Nephron progenitor cell (in vitro differentiated cells): ENCODE data around the gene POLR2F.

ENCODE experiments used
- DNase-seq: peaks from one replicate; pipeline ENCODE4 v3.0.0; 2021
- H3K27ac Mint-ChIP-seq: 2 replicates; pipeline ENCODE4 v1.8.0; 2021; ENCODE audit warnings: mild to moderate bottlenecking, moderate library complexity, mixed read lengths
- H3K27me3 Mint-ChIP-seq: 2 replicates; pipeline ENCODE4 v1.8.0; 2021; ENCODE audit warnings: mild to moderate bottlenecking, low read depth, mixed read lengths; ENCODE audit not compliant: poor library complexity
- H3K36me3 Mint-ChIP-seq: 2 replicates; pipeline ENCODE4 v1.8.0; 2021; ENCODE audit warnings: low read depth, mixed read lengths
- H3K4me1 Mint-ChIP-seq: 2 replicates; pipeline ENCODE4 v1.8.0; 2021; ENCODE audit warnings: mixed read lengths
- H3K4me3 Mint-ChIP-seq: 2 replicates; pipeline ENCODE4 v1.8.0; 2021; ENCODE audit warnings: mild to moderate bottlenecking, moderate library complexity, mixed read lengths
- H3K9me3 Mint-ChIP-seq: 2 replicates; pipeline ENCODE4 v1.8.0; 2021; ENCODE audit warnings: mild to moderate bottlenecking, moderate library complexity, mixed read lengths
- TF ChIP-seq, protein P1 (sequence below): fragments of 200-600 bp; sonication (generic); IDR thresholded peaks from 2 replicates; pipeline ENCODE4 v1.5.0; 2021; ENCODE audit warnings: antibody characterized with exemption

Gene POLR2F

DNA sequence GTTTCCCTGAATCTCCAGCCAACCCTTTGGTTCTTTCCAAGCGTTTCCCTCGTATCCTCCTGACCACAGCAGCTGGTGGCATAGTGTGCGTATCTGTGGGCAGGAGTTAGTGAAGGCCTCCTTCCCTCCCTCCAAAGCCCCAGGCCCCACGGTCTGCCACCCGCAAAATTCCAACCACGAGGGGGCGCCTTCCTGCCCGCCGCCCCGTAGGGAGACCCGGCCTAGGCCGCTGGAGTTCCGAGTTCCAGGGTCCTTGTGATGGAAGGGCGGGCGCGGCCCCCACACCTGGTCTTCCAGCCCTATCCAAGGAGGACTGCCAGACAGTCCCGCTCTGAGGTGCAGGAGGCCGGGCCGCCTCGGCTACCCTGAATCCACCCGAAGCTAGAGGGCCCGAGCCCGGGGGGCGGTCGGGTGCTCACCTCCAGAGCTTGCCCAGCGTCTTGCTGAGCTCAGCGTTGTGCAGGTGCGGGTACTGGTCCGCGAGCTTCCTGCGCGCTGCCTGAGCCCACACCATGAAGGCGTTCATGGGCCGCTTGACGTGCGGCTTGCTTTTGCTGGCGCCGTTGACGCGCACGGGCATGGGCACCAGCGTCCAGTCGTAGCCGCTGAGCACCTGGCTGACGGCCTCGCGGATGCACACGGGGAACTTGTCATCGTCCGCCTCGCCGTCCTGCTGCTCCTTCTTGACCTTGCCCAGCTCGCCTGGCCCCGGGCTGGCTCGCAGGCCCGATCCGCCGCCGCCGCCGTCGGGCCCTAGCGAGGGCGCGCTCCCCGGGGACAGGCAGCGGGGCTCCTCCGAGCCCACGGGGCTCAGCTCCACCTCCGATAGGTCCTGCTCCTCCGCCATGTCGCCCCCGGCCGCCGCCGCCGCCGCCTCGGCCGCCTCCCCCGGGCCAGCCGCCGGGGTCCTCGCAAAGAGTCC lies 29.7 kb downstream of the POLR2F start:
- DNase-seq: peak; percentile 61
- peaks cover 4% of the 10 kb centered on the region for H3K36me3 Mint-ChIP-seq
- H3K4me3 Mint-ChIP-seq: no peak overlapping the region
- no peak overlapping the region for H3K27ac Mint-ChIP-seq
- TF ChIP-seq, protein P1, sequence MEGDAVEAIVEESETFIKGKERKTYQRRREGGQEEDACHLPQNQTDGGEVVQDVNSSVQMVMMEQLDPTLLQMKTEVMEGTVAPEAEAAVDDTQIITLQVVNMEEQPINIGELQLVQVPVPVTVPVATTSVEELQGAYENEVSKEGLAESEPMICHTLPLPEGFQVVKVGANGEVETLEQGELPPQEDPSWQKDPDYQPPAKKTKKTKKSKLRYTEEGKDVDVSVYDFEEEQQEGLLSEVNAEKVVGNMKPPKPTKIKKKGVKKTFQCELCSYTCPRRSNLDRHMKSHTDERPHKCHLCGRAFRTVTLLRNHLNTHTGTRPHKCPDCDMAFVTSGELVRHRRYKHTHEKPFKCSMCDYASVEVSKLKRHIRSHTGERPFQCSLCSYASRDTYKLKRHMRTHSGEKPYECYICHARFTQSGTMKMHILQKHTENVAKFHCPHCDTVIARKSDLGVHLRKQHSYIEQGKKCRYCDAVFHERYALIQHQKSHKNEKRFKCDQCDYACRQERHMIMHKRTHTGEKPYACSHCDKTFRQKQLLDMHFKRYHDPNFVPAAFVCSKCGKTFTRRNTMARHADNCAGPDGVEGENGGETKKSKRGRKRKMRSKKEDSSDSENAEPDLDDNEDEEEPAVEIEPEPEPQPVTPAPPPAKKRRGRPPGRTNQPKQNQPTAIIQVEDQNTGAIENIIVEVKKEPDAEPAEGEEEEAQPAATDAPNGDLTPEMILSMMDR: peak; percentile 59
- H3K9me3 Mint-ChIP-seq: no peaks in the 10 kb centered on the region
- H3K27me3 Mint-ChIP-seq: peaks cover 51% of the 10 kb centered on the region
- H3K4me1 Mint-ChIP-seq: peaks cover 4% of the 10 kb centered on the region

DNA sequence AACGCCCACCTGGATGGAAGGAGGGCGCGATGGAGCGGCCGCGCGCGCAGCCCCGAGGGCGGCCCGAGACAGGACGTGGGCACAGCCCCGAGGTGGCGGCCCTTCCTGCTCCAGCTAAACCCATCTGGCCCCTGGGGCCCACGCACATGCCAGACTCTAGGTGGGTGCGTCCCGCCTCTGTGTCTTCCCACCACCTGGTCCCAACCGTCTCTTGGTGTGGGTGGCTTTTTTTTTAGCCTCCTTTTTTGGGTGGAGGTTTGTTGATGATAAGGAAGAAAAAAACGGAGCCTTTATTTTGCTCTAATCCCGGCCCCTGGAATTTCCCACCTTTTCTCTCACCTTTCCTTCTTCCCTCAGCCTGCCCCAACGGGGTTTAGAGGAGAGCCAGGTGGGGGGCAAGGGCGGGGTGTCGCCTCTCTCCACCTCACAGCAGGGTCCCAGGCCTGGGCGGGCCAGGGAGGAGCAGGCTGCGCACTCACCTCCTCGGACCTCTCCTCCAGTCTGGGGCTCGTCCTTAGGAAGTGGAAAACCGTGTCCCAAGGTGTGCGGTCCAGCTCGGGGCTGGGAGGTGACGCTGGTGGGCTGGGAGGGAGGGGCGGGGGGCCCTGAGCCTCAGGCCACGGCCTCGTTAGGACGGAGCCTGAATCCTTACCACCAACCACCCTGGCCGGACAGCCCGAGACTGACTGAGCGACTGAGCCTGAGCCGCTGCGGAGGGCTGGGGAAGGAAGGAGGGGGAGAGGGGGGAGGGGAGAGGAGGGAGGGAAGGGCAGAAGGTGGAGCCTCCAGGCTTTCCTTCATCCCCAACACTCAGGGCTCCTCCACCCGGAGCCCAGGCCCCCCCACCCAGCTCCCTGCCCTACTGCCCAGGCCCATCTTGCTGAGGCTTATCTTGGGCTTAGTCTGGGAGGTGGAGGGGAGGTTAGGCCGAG lies 30.6 kb downstream of the POLR2F start, which contains the start of gene SOX10:
Gene SOX10, minus strand, starts transcription at position 696 of the 932 bp plus-strand sequence. CDS start 771 bp downstream, outside the sequence.
- peak; percentile 21 for DNase-seq
- Mint-ChIP-seq H3K27me3 (peaks cover 59% of the 10 kb centered on the region), H3K4me1 (peaks cover 4% of the 10 kb centered on the region), H3K27ac (no peak within 1 kb of the TSS), H3K4me3 (peak within 1 kb of the TSS; percentile 52), H3K36me3 (peaks cover 4% of the 10 kb centered on the region), H3K9me3 (no peaks in the 10 kb centered on the region)
- TF ChIP-seq, protein P1: no peak

DNA sequence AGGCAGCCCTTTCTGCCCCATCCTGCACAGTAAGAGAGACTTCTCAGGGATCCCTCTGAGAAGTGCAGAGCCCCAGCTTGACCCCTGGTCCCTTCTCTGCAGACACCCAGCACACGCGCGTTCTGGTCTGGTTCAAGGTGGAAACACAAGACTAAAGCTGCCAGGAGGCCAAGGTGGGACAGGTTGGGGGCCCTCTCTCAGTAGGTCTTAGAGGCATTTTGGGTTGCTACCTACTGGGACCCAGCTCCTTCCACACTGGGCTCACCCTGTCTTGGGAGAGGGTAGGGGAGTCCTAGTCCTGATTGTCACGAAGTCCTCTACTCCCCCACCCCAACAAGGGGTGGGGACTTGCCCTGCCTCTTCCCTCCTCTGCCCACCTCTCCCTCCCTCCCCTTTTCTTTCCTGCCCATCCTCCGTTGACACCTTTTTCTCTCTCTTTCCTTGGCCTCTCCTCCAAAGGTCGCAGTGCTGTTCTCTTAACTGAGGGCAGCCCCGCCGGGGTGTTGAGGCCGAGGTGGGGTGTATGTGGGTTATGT lies 31.6 kb downstream of the POLR2F start:
- H3K27ac Mint-ChIP-seq: no peak overlapping the region
- peaks cover 4% of the 10 kb centered on the region for H3K4me1 Mint-ChIP-seq
- TF ChIP-seq, protein P1: no peak
- H3K4me3 Mint-ChIP-seq: no peak overlapping the region
- peaks cover 4% of the 10 kb centered on the region for H3K36me3 Mint-ChIP-seq
- no peaks in the 10 kb centered on the region for H3K9me3 Mint-ChIP-seq
- DNase-seq: no peak
- peaks cover 60% of the 10 kb centered on the region for H3K27me3 Mint-ChIP-seq

DNA sequence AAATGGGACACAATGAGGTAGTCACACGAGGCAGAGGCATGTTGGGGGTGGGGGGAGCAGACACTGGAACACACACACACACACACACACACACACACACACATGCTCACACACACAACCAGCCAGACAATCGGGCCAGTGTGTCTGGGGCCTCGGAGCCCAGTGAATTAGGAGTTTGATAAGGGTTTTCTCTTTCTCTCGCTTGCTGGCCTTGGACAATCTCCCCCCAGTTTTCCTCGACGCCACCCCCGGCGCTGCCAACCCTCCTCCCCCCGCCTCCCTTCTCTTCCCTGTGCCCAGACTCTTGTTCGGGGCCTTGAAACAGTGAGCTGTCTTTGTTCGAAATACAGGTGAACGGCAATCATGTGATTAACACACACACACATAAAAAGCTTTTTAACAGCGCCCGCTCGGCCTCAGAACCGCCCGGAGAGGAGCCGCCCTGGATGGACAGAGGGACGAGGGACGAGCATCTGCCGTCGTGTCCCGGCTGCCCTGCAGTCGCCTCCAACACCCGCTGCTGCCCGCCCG lies 32.3 kb downstream of the POLR2F start:
- TF ChIP-seq, protein P1: no peak

DNA sequence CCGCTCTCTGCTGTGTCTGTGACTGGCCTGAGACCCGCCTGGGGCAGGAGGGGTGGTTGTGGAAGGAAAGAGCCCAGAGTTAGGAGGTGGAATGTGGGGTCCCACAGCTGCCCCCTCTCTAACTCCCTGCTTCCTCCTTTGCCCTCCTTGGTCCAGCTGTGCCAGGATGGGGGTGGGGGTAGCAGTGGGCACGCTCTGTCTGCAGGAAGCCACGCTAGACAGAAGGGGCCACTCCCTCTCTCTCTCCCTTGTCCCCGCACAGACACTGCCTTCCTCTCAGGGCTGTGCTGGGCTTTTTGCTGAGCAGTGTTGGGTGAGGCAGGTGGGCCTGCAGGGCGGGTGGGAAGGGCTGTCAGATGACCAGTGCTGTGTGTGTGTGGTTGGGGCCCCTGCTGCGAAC lies 32.9 kb downstream of the POLR2F start:
- Mint-ChIP-seq H3K4me1 (peaks cover 4% of the 10 kb centered on the region), H3K4me3 (no peak overlapping the region), H3K36me3 (peaks cover 4% of the 10 kb centered on the region), H3K9me3 (no peaks in the 10 kb centered on the region), H3K27ac (no peak overlapping the region), H3K27me3 (peaks cover 50% of the 10 kb centered on the region)
- TF ChIP-seq, protein P1: no peak
- no peak for DNase-seq

More for the DNA sequence above, 32.3 kb downstream of the POLR2F start:
- Mint-ChIP-seq H3K36me3 (peaks cover 4% of the 10 kb centered on the region), H3K27ac (no peak overlapping the region), H3K9me3 (no peaks in the 10 kb centered on the region), H3K4me1 (peaks cover 4% of the 10 kb centered on the region), H3K4me3 (no peak overlapping the region), H3K27me3 (peaks cover 56% of the 10 kb centered on the region)
- DNase-seq: no peak
